ENCODE results near the gene COA3.

The COA3 gene

DNA sequence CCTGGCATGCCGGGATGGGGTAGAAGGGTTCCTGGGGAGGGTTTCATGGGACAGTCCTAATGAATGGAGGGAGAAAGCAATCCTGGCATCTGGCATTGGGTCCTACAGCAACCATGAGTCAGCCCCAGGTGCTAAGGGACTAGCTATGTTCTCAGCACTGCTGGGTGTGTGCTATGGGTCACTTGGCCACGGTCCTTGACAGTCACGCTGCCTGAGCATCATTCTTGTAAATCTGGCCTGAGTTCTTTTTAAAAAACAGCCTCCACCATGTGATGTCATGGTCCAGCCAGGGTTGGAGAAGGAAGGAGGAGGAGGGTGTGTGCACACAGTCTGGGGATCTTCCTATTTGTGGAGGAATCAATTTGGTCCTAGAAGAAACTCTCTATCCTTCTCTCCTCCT lies 43.7 kb downstream of the COA3 start:
- no peak for DNase-seq (ENCODE audit: low read depth in 3 of 3)

DNA sequence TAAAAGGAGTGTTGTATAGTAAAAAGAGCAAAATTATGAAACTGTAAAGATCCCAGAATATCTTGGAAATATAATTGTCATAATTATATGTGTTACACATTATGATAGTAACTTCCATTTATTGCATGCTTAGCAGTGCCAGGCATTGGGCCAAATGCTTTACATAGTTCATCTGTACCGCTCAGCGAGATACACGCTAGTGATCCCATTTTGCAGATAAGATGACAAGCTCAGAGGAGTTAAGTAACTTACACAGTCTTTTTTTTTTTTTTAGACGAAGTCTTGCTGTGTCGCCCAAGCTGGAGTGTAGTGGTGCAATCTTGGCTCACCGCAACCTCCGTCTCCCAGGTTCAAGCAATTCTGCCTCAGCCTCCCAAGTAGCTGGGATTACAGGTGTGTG lies 46.9 kb downstream of the COA3 start:
- DNase-seq (ENCODE audit: low read depth in 3 of 3): no peak

DNA sequence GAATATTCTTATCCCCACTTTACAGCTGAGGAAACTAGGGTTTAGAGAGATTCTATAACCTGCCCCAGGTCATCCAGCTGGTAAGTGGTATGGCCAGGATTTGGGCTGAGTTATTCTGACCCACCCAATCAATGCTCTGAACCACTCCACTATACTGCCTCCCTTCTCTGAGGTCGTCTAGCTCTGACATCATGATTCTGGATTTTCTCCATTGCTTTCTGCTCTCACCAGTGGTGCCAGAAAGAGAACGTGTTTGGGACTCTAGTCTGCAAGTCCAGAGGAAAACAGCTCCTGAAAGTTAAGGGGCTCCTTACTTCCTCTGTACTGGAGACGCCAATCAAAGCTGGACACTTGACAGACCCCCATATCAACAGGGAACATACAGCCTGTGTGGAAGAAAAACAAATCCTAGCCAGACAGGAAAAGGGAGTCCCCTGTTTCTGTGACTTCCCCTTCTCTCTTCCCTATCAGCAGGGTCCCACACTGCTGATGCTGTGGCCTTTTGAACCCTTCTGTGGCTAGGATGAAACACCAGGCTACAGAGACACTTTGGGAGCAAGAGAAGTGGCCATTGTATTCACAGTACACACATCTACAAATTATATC lies 47.7 kb downstream of the COA3 start:
- DNase-seq (ENCODE audit: low read depth in 3 of 3): no peak

DNA sequence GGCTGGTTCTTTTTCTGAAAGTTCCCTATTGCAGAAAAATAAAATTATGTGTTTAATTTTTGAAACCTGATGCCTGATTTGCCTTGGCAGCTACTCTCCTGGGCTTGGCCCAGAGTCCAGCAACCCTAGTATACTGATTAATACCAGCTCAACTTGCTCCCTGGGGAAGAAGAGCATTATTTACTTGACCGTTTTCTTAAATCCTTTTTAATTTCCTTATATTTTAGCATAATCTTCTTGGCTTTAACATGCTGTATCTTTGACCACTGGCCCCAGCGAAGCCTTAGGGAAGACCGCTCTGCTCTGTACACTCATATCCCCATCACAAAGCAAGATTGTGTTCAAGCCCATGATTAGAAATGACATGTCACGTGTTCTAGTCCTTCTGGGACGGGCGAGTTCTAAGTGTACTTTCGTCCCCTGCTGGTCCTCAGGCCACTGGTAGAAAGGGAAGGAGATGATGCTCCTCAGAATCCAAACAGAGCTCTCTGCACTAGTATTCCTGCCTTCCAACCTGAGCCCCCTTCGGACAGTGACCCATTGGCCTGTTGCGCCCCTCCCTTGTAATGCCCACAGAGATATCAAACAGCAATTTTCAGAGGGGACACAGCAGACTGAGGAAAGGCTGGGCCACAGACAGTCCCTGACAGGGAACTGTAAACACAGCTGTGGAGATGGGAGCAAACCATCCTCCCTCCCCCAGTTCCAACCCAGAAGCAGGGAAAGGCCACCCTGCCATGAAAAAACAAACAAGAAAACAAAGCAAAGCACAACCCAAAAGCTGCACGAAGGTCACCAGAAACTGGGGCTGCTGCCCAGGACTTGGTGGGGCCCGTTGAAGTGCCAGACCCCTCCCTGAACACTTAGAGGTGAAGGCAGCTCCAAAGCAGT lies 49.4 kb downstream of the COA3 start:
- no peak for DNase-seq (ENCODE audit: low read depth in 3 of 3)

DNA sequence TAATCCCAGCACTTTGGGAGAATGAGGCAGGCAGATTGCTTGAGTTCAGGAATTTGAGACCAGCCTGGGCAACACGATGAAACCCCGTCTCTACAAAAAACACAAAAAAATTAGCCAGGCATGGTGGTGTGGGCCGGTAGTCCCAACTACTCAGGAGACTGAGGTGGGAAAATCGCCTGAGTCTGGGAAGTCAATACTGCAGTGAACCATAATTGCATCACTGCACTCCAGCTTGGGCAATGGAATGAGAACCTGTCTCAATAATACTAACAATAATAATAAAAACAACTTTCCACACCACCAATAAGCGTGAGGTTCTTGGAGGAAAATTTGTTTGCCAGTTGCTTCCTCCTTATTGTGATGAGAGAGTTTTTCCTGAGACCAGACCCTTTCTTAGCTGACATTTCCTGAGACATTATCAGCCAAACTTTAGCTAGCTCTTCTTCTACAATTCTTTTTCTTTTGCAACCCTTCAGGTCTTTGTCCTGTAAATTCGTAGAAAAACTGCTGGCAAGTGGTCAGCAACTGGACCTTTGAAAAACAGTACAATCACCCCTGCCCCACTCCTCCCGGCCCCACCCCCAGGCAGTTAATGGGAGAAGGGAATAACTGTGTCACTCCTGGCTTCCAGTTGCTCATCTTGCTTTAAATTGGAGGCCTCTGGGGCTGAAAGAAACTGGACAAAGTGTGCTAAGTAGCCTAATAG lies 50.1 kb downstream of the COA3 start:
- no peak for DNase-seq (ENCODE audit: low read depth in 3 of 3)

Data from stimulated activated CD4-positive, alpha-beta T cell treated with anti-CD3 and anti-CD28 coated beads, TNF-alpha, amount 100 ng/mL, for 24 hours (primary cell).